Upper lobe of left lung (tissue), 4 donors: ENCODE results near the gene ARHGEF19.

Experiments
- CTCF ChIP-seq, 6 experiments: fragments of 450-650 bp in 4 of 6; fragments of 200-600 bp in 2 of 6; sonication (generic) in 2 of 6; IDR thresholded peaks; one replicate each; pipeline ENCODE4 v1.5.1; 2016 to 2019; ENCODE audit warnings: antibody characterized with exemption in 6 of 6
- EP300 ChIP-seq, 4 donors: sonication (generic); formaldehyde crosslinking; IDR thresholded peaks; one replicate each; pipeline ENCODE4 v1.5.1; 2017; ENCODE audit warnings: antibody characterized with exemption in 4 of 4, control low read depth in 2 of 4
- POLR2A ChIP-seq, 4 donors: fragments of 450-650 bp; IDR thresholded peaks; one replicate each; pipeline ENCODE4 v1.5.1; 2016 to 2017; ENCODE audit warnings: antibody characterized with exemption in 4 of 4, mild to moderate bottlenecking in 2 of 4
- POLR2AphosphoS5 ChIP-seq, 2 donors: sonication (generic); formaldehyde crosslinking; IDR thresholded peaks; one replicate each; pipeline ENCODE4 v1.5.1; 2017; ENCODE audit warnings: antibody characterized with exemption in 2 of 2

GRCh38 chr1:16254263-16254928 lies 41.9 kb upstream of the ARHGEF19 start:
- TF ChIP-seq POLR2AphosphoS5 (IDR thresholded peaks at IDR 0.05), result no peak
- TF ChIP-seq CTCF (IDR thresholded peaks at IDR 0.05), result no peak
- no peak for TF ChIP-seq POLR2A (IDR thresholded peaks at IDR 0.05)
- TF ChIP-seq EP300 (IDR thresholded peaks at IDR 0.05), result no peak
